ENCODE data around the gene UTS2B.
"Not testable (repeated sequence)": the region's sequence is repeated elsewhere in the genome, so short reads cannot be mapped to it uniquely, and the experiment has no call there.

UTS2B gene

DNA sequence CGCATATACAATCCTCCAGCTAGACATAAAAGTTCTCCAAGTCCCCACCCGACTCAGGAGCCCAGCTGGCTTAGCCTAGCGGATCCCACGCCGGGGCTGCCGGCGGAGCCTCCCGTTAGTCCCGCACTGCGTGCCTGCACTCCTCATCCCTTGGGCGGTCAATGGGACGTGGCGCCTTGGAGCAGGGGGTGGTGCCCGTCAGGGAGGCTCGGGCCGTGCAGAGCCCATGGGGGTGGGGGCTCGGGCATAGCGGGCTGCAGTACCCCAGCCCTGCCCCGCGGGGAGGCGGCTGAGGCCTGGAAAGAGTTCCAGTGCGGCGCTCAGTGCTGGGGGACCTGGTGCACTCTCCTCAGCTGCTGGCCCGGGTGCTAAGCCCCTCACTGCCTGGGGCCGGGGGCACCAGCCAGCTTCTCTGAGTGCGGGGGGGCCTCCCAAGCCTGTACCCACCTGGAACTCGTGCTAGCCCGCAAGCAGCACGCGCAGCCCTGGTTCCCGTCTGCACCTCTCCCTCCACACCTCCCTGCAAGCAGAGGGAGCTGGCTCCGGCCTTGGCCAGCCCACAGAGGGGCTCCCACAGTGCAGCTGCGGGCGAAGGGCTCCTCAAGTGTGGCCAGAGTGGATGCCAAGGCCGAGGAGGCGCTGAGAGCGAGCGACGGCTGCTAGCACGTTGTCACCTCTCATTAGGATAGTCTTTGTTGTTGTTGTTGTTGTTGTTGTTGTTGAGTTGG lies 13.3 kb downstream of the UTS2B start:
- DNase-seq: no peak

DNA sequence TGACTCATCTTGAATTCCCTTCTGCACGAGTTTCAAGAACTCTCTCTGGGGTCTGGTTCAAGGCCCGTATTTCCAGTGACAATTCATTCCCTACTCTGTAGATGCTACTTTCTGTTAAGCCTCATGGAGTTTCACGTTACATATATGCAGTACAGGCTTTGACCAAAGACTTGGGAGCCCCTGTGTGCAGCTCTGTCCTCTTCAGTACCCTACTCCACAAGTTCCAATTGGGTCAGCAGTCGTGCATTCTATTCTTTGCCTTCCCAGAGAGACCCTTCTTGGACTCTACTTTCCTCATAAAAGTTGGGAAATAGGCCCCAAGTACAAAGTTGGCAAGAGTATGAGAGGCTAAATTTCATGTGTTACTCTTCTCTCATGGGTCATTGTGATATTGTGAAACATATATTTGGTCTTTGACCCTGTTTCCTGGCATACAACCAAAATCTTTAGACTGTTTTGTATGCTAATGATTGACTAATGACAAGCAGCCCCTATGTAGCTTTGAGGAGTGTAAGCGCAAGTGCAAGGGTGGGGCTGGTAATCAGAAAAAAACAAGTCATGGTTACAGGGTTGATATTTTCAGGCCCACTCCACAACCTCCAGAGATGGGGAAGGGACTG lies 16.1 kb downstream of the UTS2B start:
- no peak for DNase-seq

DNA sequence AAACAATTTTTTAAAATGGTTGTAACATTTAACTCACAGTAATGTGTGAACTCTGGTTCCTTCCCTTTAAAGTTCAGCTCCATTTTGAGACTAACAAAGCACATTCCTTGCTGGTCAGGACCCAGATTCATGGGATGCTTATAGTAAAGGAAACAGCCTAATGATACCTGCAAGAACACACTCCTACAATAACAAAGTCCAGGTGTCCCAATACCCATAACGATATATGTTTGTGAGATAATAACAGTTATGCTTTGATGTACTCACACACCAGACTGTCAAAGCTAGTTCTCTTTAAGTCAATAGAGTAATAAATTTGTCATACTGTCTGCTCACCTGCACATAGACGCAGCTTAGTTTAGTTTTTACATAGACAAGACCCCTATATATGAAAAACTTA lies 17.0 kb downstream of the UTS2B start:
- no peak for DNase-seq

DNA sequence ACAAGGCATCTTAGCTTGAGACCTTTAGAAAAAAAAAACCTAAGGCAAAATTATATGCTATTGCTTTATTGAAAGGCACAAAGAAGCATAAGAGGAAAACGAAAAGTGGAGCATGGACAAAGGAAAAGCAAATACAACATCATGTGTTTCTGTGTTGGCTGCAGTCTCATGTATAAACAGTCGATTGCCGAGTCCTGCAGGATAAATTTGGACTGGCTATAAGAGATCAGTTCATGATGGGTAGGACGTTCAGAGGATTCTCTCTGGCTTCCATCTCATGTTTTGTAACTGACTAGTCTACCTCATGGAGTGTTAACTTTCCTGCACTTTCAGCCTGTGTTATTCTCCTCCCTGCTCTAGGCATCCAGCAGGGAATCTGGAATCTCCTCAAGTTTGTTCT lies 23.0 kb downstream of the UTS2B start:
- no peak for DNase-seq

DNA sequence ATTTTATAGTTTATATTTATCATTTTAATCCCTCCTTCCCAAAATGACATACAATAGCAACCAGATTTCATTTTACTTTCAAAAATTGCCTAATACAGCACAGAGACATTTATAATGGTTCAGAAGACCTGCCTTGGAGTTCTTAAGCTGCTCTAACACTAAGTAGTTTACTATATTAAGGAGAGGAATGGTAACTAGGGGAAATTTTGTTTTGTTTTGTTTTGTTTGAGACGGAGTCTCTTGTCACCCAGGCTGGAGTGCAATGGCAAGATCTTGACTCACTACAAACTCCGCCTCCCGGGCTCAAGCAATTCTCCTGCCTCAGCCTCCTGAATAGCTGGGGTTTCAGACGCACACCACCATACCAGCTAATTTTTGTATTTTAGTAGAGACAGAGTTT lies 23.9 kb downstream of the UTS2B start:
- DNase-seq: no peak

DNA sequence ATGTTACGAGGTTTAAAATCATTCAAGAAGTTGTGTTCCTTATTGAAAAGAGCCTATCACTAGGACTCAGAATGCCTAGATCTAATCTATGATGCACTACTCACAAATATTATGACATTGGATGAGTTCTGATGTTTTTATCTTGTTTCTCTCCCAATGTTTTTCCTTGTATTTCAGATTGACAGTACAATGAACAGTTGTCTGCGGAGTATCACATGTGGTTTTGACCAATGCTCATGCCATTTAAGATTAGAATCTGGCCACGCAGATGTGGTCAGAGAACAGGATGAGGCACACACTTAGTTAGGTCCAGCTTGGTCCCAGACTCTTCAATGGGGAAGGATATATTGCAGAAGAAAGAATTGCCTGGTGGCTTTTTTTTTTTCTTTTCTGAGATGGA lies 26.7 kb downstream of the UTS2B start:
- DNase-seq: no peak

DNA sequence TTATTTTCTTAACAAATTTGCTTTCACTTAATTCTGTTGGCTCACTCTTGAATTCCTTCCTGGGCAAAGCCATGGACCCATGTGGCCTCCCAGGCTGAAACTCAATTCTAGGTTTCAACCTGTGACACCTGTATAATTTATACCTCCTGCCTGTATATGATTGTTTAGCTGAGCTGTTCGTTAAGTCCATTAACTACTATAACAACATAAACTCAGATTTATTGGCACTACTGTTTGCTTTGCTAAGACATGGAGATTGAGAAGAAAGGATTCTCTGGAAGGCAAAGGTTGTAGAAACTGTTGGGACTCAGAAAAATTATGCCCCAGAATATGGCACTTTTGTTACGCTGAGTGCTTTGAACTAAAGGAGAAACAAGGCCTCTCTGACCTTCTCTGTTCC lies 27.9 kb downstream of the UTS2B start:
- DNase-seq: no peak

DNA sequence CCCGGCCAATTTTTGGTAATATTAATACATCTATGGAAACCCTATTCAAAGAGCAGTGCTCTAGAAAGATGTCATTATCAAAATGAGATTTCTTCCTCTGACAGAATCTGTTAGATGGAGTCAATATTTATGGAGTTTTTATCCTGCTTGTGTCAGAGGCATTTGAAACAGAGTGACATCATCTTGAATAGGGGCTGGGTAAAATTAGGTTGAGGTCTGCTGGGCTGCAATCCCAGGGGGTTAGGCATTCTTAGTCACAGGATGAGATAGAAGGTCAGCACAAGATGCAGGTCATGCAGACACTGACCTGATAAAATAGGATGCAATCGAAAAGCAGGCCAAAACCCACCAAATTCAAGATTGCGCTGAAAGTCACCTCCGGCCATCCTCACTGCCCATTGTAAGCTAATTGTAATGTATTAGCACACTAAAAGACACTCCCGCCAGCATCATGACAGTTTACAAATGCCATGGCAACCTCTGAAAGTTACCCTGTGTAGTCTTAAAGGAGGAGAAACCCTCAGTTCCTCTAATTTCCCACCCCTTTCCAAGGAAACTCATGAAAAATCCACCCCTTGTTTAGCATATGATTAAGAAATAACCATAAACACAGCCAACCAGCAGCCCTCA lies 28.4 kb downstream of the UTS2B start:
- no peak for DNase-seq

DNA sequence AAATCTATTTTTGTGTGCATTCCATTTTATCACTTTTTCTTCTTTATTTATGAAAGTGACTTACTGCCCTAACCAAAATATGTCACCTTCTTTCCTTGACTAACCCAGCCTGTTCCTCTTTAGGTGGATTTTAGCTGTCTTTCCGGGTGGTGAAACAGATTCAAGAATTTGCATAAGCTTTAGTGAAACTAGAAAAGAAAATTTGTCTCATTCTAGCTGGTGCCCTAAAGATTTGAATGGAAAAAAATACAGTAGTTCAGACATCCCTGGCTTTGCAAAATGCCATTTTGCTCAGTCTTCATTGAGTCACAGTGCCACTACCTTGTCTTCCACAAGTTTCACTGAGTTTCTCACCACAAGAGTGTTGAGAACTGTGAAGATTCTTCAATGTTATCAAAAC lies 29.3 kb downstream of the UTS2B start:
- no peak for DNase-seq

DNA sequence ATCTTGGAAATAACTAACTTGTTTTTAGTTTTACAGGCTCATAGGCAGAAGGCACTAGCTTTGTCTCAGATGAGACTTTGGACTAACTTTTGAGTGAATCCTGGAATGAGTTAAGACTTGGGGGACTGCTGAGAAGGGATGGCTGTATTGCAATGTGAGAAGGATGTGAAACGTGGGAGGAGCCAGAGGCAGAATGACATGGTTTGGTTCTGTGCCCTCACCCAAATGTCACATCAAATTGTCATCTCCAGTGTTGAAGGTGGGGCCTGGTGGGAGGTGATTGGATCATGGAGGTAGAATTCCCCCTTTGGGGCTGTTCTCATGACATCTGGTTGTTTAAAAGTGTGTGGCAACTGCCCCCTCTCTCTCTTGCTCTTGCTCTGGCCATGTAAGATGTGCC lies 29.9 kb downstream of the UTS2B start:
- DNase-seq: no peak

DNA sequence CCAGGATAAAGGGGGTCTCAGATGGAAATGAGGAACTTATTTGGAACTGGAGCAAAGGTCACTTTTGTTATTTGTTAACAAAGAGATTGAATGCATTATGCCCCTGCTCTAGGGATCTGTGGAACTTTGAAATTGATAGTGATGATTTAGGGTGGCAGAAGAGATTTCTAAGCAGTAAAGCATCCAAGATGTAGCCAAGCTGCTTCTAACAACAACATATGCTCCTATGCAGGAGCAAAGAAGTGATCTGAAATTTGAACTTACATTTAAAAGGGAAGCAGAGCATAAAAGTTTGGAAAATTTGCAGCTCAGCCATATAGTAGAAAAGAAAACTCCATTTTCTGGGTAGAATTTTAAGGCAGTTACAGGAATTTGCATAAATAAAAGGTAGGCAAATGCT lies 31.5 kb downstream of the UTS2B start:
- no peak for DNase-seq

DNA sequence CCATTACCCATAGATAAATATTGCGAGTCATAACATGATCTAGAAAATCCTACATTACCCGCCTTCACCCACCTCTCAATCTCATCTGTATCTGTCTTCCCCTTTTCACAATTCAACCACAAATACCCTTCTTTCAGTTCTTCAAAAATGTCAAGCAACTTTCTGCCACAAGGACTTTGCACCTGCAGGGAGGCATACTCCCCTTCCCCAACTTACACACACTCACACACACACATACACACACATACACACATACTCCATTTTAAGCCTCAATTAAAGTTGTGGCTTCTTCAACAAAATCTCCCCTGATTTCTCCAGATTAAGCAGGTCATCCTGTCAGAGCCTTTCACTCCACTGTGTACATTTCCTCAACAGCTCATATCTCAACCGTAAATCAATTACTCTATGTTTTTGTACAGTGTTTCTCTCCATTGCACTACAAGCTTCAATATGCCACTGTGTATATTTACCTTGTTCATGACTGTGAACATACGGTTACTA lies 34.2 kb downstream of the UTS2B start:
- peak; percentile 29 for DNase-seq

DNA sequence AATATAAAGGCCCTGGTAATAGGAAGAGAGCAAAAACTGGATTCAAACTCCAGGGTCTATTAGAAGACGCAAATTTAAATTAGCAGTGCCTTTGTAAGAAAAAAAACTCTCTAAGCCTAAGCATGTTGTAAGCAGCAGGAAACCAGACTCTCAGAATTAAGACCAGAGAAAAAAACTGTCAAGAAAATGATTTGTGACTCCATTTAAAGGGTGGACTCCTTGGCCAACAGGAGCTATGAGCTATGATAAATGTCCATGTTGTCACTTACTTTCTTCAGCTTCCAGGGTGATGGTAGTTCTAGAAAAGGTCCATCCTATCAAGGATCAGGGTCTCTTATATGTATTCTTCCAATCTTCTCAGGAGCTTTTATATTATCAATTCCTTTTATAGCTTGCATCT lies 36.0 kb downstream of the UTS2B start:
- no peak for DNase-seq

DNA sequence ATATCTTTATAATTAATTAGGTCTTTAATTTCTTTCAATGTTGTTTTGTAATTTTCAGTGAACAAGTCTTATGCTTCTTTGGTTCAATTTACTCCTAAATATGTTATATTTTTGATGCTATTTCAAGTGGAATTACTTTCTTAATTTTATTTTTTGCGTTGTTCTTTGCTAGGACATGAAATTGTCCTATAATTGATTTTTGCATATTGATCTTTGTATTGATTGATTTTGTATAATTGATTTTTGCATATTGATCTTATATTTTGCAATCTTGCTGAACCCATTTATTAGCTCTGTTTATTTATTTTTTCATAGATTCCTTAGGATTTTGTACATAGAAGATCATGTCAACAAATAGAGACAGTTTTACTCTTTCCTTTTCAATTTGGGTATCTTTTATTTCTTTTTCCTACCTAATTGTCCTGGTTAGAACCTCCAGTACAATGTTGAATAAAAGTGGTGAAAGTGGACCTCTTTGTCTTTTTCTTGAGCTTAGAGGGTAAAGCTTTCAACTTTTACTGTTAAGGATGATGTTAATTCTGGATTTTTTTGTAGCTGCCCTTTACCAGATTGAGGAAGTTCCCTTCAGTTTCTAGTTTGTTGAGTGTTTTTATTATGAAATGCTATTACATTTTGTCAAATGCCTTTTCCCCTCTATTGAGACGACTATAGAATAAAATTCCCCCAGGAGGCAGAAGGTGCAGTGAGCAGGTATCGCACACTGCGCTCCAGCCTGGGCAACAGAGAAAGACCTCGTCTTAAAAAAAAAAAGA lies 37.9 kb downstream of the UTS2B start:
- DNase-seq: no peak

DNA sequence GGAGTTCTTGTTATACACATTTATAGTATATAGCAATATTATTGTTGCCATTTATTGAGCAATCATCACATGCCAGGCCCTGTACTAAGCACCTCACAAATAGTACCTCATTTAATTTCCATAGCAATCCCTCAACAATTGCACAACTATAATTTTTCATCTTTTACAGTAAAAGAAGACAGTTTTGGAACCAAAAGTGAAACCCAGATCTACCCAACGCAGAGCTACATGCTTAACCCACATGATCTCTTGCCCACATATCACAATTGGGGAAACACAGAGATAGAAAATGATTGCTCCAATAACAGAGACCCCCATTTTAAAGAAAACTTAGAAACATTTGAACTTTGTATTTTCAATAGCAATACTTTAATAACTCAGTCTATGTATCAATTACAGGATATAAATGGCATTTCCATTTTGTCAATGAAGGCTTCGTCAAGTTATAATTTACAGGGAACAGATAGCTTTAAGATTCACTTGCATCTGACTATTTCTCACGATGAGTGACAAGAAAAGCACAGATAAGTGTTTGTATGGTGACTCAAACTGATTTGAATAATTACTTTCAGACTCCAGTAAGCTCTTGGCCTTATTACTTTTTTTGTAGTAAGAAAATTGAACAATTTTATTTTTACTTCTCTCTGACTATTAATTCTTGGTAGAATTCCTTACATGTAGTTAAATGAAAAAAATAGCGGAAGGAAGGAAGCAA lies 39.9 kb downstream of the UTS2B start:
- DNase-seq: no peak

DNA sequence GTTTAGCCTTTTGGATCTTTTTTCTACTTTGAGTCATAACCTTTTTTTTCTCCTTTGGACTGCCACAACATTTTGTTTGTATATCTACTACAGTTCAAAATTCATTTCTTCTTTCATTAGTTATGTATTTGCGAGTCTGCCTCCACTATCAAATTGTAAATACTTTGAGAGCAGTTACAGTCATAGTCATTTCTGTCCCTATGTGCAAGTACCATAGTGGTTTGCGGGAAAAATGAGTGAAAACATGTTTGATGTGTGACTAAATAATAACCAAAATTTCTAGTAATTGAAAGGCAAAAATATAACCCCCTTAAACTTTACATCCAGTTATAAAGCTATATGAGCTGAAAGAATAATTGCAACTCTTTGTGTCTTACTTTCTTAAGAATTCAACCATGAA lies 46.9 kb downstream of the UTS2B start:
- DNase-seq: no peak

DNA sequence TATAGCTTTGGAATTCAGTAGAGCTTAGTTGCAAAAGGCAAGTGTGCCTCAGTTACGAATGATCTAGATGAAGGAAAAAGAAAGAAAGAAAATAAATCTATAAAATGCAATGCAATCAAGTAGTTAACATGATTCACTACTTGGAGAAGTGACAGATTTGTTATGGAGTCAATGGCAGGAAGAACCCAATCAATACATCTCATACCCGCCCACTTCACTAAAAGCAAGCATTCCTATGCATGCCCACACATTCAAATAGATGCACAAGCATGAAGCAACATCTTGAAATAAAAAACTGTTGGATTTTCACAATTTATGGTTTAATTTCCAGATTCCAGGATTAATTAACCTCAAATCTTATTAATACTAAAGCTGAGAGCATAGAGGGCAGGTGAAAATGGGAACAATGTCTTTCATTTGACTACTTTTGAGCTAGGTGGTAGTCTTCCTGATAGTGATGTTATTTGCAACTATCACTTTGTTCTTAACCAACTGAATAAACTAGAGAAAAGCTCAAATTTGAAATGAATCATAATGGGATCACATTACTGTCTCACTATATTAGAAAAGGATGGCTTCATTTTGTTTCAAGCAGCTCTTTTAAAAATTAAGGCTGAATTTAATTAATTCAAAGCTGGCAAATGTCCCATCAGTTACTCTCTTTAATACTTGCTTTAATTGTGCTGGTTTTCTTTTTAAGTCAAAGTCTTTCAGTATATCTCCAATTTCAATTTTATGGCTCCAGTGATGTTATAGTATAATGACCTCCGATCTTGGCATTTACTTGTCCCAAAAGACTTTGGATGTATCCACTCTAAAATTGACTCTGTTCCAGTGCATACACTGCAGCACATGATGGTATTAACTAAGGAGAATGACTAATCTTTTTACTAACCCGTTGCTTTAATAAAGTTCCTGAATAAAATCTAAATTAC lies 47.8 kb downstream of the UTS2B start:
- DNase-seq: no peak

DNA sequence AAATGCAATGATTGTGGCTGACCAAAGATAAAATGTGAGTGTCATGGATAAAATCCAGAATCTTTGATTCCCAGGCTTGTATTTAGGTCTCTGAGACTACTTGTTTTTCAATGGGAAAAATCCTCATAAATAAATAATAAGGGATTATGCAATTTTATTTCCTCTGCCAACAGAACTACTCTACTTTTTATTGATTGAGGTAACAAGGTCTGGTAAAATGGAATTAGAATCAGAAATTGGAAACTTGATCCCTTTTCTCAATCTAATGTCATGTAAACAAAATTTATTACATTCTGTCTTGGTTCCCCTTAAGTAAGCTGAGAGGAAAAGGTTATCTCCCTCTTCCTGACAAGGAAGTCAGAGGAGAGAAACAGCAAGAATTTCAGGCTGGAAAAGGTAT lies 49.4 kb downstream of the UTS2B start:
- no peak for DNase-seq

DNA sequence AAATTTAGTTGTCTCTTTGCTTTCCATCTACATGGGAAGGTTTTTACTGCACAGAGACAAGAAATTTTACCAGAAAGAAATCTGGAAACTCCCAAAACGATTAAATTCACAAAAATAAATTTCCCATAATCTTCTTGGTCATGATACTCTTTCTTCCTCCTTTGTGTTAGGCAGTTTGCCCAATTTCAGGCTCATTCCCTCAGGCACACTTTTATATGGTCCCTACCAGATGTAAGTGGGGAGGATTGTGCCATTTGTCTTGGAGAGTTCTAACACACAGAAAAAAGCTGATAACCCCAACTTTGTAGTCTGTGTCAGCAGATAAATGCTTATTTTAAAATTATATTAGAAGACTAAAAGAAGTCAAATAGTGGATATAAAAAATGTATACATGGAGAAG lies 50.2 kb downstream of the UTS2B start:
- DNase-seq: no peak

DNA sequence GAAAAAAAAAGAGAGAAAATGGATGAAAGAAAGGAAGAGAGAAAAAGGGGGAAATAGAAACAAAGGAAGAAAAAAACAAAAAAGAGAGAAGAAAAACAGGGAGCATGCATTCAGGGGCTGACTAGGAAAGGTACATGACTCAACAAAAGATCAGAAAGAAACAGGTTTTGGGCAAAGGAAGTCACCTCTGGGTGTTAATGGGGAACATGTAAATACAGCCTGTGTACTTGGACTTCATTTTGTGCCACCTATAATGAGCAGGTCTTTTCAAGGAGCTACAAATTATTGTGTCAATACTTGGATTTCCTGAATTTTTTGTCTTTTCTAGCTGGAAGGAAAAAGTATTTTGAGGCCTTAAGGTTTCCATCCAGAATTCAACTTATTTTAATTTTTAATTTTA lies 54.6 kb downstream of the UTS2B start:
- DNase-seq: no peak

DNA sequence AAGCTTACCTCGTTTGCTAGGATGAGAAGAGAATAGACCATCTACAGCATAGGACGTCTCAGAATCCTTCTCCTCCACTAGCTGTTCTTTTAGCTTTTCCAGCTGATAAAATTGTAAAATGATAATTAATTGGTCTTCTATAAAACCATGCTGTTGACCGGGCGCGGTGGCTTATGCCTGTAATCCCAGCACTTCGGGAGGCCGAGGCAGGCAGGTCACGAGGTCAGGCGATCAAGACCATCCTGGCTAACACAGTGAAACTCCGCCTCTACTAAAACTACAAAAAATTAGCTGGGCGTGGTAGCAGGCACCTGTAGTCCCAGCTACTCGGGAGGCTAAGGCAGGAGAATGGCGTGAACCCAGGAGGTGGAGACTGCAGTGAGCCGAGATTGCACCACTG lies 55.1 kb downstream of the UTS2B start:
- DNase-seq: not testable (repeated sequence)

All from CD4-positive, alpha-beta T cell treated with Interleukin-15 for 1 hour (primary cell).